ENCODE measurements around the gene CUBN.

CUBN gene

GRCh38 chr10:17006631-17007417, 122.8 kb downstream of the CUBN start:
- DNase-seq, result no peak

- DNase-seq, result no peak
These were observed 123.7 kb downstream of the CUBN start for GRCh38 chr10:17005621-17006566.

DNA sequence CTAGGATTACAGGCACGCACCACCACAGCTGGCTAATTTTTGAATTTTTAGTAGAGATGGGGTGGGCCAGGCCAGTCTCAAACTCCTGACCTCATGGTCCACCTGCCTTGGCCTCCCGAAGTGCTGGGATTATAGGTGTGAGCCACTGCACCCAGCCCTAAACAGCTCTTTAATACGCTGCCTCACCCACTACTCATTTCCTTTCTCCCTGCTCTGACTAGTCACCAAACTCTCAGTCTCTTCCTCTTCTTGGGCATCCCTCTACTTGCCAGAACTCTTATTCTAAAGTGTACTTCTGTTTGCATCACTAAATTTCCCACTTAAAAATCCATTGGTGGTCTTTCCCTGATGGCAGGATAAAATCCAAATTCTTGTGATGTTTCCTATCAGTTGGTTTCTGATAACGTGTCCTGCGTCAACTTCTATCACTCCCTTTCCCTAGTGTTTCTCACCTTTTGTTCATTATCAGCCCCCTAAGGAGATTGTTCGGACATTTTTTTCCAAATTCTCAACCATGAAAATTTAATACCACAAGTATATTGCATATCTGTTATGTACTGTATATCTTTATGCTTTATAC, 124.7 kb downstream of the CUBN start:
- DNase-seq, result no peak

- no peak for DNase-seq
These were observed 125.8 kb downstream of the CUBN start for GRCh38 chr10:17003651-17004286.

GRCh38 chr10:17003151-17003550, 126.5 kb downstream of the CUBN start:
- no peak for DNase-seq

- no peak for DNase-seq
These were observed 127.5 kb downstream of the CUBN start for GRCh38 chr10:17001961-17002749.

DNA sequence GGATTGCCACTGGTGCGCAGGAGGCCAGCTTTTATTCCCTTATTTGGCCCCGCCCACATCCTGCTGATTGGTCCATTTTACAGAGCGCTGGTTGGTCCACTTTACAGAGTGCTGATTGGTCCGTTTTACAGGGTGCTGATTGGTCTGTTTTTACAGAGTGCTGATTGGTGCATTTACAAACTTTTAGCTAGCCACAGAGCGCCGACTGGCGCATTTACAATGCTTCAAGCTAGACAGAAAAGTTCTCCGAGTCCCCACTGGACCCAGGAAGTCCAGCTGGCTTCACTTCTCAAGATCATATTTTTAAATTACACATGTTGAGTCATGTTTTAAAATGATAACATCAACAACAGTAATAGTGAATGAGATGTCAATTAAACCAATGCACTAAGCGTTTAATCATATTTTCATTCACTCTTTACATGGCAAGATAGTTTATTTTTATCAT, 128.3 kb downstream of the CUBN start:
- DNase-seq, result no peak

- no peak for DNase-seq
These were observed 129.8 kb downstream of the CUBN start for GRCh38 chr10:16999665-17000451.

DNA sequence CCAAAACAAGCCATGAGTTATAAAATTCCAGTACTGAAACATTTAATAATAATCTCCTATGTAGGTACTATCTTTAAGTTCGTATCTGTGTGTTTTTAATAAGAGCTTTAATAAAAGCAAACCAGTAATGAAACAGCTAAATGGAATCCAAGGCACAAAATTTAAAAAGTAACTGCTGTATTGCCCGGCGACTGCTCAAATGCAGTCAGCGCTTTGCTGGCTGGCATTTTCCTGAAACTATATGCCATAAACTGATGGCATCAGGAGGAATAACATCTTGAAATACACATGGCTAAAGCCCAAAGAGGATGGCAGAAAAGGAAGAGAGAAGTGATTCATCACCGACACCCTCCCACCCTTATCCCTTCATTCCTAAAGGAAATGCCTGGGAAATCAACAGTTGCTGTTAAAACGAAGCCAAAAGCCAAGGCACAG, 133.1 kb downstream of the CUBN start:
- no peak for DNase-seq

DNA sequence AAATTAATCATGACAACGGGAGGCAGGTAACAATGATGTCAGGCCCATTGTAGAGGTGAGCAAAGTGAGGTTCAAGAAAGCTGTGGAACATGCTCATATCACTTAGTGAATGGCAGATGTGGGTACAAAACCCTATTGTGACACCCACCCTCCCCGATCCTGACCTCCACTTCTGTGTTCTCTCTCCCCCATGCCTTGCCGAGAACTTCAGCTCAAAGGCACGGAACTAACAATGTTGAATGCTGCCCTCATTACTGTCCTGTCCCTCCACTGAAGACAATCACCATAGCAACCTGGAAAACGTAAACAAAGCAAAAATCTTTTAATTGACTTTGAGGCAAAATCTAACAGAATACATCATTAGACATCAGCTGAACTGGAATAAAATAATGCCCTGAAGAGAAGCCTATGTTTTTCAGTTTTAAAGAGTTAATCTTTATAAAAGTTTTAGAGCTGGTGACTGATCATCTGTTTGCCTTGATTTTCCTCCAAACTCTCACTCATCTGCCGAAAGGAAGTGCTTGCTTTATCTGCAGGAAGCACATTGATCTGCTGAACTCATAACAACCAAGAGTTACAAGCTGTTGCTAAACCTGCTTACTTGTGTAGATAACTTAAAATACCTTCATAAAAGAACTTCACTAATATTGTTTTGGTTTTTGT, 133.6 kb downstream of the CUBN start:
- no peak for DNase-seq

DNA sequence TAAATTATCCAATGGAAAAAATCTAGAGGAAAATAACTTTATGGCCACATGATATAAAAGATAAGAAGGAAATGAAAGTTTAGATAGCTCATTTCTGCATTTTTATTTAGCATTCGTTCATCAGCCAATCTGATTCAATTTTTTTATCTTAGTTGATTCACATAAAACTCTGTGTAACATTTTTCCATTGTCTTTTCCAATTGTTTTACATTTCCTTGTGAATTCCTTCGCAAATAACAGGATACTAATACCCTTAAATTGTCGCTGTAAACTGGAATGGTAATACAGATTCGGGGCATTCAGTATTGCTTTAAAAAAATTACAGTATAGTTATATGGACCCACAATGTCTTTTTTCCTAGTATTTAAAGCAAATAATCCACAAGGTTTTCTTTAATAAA, 136.4 kb downstream of the CUBN start:
- no peak for DNase-seq

DNA sequence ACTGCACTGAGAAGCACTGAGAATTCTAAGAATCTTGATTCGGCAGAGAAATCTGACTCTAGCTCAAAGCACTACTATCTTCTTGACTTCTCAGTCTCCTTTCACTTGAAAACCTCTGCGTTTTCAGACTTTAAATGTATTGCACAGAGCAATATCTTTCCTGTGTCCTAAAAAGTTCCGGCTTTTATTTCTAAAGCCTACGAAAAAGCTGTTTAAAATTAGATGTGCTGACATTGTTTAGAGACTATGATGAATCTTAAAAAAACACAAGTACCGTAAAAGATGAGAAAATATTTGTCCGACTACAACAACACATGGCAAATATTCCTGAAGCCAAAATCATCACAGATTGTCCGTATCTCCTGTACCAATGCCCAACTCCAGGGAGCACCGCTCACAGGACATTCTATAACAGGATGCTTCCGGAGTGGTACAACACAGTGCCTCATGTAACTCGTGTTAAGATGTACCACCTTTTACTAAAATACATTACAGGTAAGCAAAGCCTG, 136.9 kb downstream of the CUBN start:
- no peak for DNase-seq

DNA sequence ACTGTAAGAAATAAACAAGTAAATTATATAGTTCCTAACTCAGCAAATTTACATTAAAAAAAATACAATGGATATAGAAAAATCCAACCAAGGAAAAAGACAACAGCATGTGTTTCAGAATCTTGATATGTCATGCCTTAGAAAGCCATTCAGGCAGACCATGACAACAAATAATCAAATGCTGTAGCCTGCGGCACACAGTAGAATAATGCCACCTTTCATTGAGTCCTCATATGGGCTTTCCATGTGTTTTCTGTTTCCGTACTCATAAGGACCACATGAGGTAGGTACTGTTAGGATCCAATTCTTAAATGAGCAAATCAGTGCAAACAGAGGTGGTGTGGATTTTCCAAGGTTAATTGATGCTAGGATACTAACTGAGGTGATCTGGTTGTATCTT, 138.6 kb downstream of the CUBN start:
- DNase-seq, result no peak

GRCh38 chr10:16989826-16990293, 139.8 kb downstream of the CUBN start:
- no peak for DNase-seq

- no peak for DNase-seq
These were observed 140.7 kb downstream of the CUBN start for GRCh38 chr10:16988900-16989299.

GRCh38 chr10:16987976-16988610, 141.5 kb downstream of the CUBN start:
- no peak for DNase-seq

GRCh38 chr10:16987206-16987621, 142.4 kb downstream of the CUBN start:
- DNase-seq, result no peak

GRCh38 chr10:16986406-16987205, 143.0 kb downstream of the CUBN start:
- no peak for DNase-seq

DNA sequence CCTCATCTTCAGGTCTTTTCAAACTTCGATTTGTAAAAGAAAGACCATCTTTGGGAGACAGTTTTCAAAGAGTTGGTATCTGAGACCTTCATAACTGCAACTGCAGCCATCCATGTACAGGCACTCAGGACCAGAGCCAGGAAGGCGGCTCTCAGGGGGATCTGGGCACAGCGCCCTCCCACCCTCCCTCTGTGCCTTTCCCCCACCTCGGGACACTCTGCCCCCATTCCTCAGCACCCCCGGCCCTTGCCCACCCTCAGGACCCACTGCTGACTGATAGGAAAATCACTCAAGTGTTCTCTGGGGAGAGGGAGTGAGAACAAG, 143.6 kb downstream of the CUBN start:
- no peak for DNase-seq

Data from activated gamma-delta T cell (primary cell).